AG04449 (cell line): ENCODE data around the gene CD81.

ENCODE experiments used
- CTCF ChIA-PET: fragments of 350-600 bp; formaldehyde crosslinking; extraction: SDS; loops from one replicate; lab custom pipeline; 2021; ENCODE audit warnings: antibody characterized with exemption; lab: Yijun Ruan, JAX
- POLR2A ChIA-PET: fragments of 400-600, 350-600 bp; formaldehyde crosslinking; extraction: SDS; loops from one replicate; lab custom pipeline; 2020; ENCODE audit warnings: antibody characterized with exemption, inconsistent platforms; lab: Yijun Ruan, JAX
- DNase-seq: peaks from one replicate; pipeline ENCODE4 v3.0.0-alpha.2; 2010; ENCODE audit warnings: low read depth, low spot score
- H3K4me3 ChIP-seq: 2 replicates; pipeline ENCODE4 v1.5.1; 2011; ENCODE audit warnings: low read depth, mild to moderate bottlenecking, control low read depth, low read length
- CTCF ChIP-seq: IDR thresholded peaks from one replicate; pipeline ENCODE4 v1.5.1; 2011; ENCODE audit warnings: mild to moderate bottlenecking, moderate library complexity, low read length, control low read depth, inconsistent platforms; ENCODE audit not compliant: insufficient read depth; ENCODE audit errors: missing control alignments

The CD81 gene

DNA sequence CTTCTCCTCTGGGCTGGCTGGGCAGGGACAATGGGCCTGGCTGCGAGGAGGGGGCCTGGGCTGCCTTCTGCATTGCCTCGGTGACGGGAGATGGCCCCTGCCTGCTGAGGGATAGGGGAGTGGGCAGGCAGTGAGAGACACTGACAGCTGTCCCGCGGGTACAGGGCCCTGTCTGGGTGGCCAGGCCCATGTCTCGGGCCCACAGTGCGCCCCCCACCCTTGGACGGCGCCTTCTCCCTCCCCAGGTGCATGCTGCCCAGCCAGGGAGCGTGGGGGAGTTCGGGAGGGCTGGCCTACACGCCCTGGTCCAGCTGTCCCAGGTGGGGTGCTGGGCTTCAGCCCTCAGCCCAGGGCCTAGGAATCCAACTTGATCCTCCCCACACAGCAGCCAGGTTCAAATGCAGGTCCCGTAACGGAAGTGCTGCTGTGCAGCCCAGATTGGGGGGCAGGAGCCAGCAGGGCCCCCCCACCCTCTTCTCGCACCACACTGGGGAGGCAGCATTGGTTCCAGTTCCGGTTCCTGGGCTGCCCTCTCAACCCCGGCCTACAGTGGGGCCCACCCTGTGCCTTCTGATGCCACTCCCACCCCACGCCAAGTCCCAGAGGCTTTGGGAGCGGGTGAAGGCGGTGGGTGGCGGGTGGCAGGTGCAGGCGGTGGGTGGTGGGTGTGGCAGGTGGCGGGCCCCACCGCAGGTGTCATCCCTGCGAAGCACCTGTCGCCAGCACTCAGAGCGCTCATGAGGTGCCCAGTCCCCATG is 16.2 kb downstream of the CD81 start:
- DNase-seq = no peak
- no peak overlapping the region for H3K4me3 ChIP-seq
- no peak for TF ChIP-seq CTCF
- ChIA-PET CTCF (interaction anchor here (0.7 kb wide), 1 partner anchor 19 kb away, joined by 3 read pairs; no protein-coding TSS in a partner anchor), POLR2A (no interaction called here)

GRCh38 chr11:2393941-2394817 is 17.1 kb downstream of the CD81 start:
- no peak overlapping the region for H3K4me3 ChIP-seq
- ChIA-PET CTCF (interaction anchor here (0.7 to 0.9 kb wide), 2 partner anchors 20 to 26 kb away, joined by 3 read pairs; no protein-coding TSS in a partner anchor), POLR2A (no interaction called here)
- no peak for DNase-seq
- no peak for TF ChIP-seq CTCF

DNA sequence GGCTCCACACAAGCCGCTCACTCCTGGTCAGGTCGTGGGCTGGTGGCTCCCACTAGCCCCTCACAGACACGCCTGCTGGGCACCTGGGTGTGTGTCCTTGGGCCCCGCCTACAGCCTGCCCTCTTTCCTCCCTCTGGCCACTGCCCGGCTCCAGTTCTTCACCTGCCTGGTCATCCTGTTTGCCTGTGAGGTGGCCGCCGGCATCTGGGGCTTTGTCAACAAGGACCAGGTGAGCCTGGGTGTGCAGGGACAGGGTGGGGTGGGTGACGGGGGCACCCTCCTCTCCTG is 17.7 kb downstream of the CD81 start:
- no peak overlapping the region for H3K4me3 ChIP-seq
- no peak for TF ChIP-seq CTCF
- ChIA-PET CTCF (interaction anchor here (0.9 kb wide), 1 partner anchor 25 kb away, joined by 3 read pairs; no protein-coding TSS in a partner anchor), POLR2A (no interaction called here)
- DNase-seq = no peak

DNA sequence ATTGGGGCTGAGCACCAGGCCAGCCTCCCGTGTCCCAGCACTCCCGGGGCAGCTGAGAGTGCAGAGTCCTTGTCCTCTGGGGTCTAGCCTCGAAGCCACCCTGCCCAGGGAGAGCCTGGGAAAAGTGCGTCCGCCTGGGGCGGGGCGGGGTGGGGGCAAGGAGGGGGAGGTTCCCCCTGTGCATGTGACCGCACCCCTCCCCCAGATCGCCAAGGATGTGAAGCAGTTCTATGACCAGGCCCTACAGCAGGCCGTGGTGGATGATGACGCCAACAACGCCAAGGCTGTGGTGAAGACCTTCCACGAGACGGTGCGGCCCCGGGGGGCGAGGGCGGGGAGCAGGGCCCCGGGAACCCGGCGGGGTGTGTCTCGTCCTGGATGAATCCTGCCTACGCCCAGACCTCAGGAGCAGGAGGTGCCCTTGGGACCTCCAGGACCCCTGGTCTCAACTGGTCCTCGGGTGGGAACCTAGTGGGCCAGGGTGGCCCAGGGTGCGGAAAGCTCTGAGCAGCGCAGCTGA is 18.2 kb downstream of the CD81 start:
- no peak for DNase-seq
- no peak for TF ChIP-seq CTCF
- H3K4me3 ChIP-seq = no peak overlapping the region
- CTCF ChIA-PET = interaction anchor here (0.9 to 1.7 kb wide), 2 partner anchors 9 to 25 kb away, joined by 3 read pairs; no protein-coding TSS in a partner anchor
- POLR2A ChIA-PET = no interaction called here

DNA sequence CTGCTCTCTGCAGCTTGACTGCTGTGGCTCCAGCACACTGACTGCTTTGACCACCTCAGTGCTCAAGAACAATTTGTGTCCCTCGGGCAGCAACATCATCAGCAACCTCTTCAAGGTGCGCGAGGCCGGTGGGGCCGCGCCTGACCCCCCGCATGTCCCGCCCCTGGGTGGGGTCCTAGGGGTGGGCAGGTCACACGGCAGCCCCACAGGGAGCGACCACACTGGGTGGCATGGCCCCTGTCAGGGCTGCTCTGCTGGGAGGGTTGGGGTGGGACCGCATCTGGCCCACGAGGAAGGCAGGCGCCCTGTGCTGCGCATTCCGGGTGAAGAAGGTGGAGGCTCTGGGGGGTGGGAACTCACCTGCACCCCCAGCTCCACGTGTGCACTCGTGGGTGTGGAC is 18.7 kb downstream of the CD81 start:
- no peak overlapping the region for H3K4me3 ChIP-seq
- CTCF ChIA-PET = interaction anchor here (1.7 kb wide), 1 partner anchor 9 kb away, joined by 3 read pairs; no protein-coding TSS in a partner anchor
- DNase-seq = no peak
- no peak for TF ChIP-seq CTCF
- POLR2A ChIA-PET = no interaction called here

- CTCF ChIA-PET = interaction anchor here (1.7 kb wide), 1 partner anchor 10 kb away, joined by 3 read pairs; no protein-coding TSS in a partner anchor
- H3K4me3 ChIP-seq = no peak overlapping the region
- TF ChIP-seq CTCF = no peak
- no peak for DNase-seq
- POLR2A ChIA-PET = no interaction called here
Observed at GRCh38 chr11:2396471-2396870, 19.4 kb downstream of the CD81 start.
